Liver (tissue), 9 donors: ENCODE measurements around the gene ESRRA. TPM values are rescaled to one million over a fixed set of nuclear protein-coding genes. Genes with fewer than 3 reads are reported as not detected.

Experiments used
- DNase-seq: peaks from one replicate; pipeline ENCODE4 v3.0.0-alpha.2; 2017; ENCODE audit warnings: low spot score
- H3K27ac ChIP-seq, 2 donors: one replicate each; pipeline ENCODE4 v1.7.0; 2013; ENCODE audit warnings: inconsistent platforms in 2 of 2, low read length in 2 of 2, control low read depth in 1 of 2, low read depth in 1 of 2, mild to moderate bottlenecking in 1 of 2
- H3K27me3 ChIP-seq, 4 donors: one replicate each; pipeline versions ENCODE4 v1.6.1 to v1.7.0; 2013; ENCODE audit warnings: low read length in 3 of 4, inconsistent platforms in 1 of 4, mild to moderate bottlenecking in 1 of 4, moderate library complexity in 1 of 4; ENCODE audit not compliant: control insufficient read depth in 4 of 4, insufficient read depth in 4 of 4
- H3K36me3 ChIP-seq, 4 donors: one replicate each; pipeline versions ENCODE4 v1.6.1 to v1.7.0; 2013; ENCODE audit warnings: low read length in 3 of 4, mild to moderate bottlenecking in 3 of 4, low read depth in 1 of 4, moderate library complexity in 1 of 4; ENCODE audit not compliant: control insufficient read depth in 4 of 4, insufficient read depth in 3 of 4
- H3K4me1 ChIP-seq, 4 donors: one replicate each; pipeline versions ENCODE4 v1.6.1 to v1.7.0; 2013; ENCODE audit warnings: low read length in 3 of 4, mild to moderate bottlenecking in 3 of 4, moderate library complexity in 1 of 4; ENCODE audit not compliant: control insufficient read depth in 4 of 4, insufficient read depth in 4 of 4
- H3K4me3 ChIP-seq, 3 donors: one replicate each; pipeline versions ENCODE4 v1.6.1 to v1.7.0; 2013; ENCODE audit warnings: low read length in 3 of 3, control low read depth in 1 of 3, low read depth in 1 of 3, mild to moderate bottlenecking in 1 of 3
- H3K9ac ChIP-seq, 2 donors: one replicate each; pipeline ENCODE4 v1.7.0; 2013; ENCODE audit warnings: low read length in 2 of 2, mild to moderate bottlenecking in 2 of 2, moderate library complexity in 2 of 2, control low read depth in 1 of 2, low read depth in 1 of 2
- H3K9me3 ChIP-seq, 4 donors: one replicate each; pipeline versions ENCODE4 v1.6.1 to v1.7.0; 2013; ENCODE audit warnings: low read length in 3 of 4; ENCODE audit not compliant: control insufficient read depth in 4 of 4
- EGR1 ChIP-seq, 2 donors: IDR thresholded peaks; 2 replicates each; pipeline ENCODE4 v1.6.1; 2016 to 2018; ENCODE audit warnings: antibody characterized with exemption in 2 of 2, low read depth in 2 of 2
- FOXA1 ChIP-seq: IDR thresholded peaks from 2 replicates; pipeline ENCODE4 v1.6.1; 2016; ENCODE audit warnings: antibody characterized with exemption
- FOXA2 ChIP-seq: IDR thresholded peaks from 2 replicates; pipeline ENCODE4 v1.6.1; 2016; ENCODE audit warnings: antibody characterized with exemption
- GABPA ChIP-seq, 2 donors: IDR thresholded peaks in 1 of 2; conservative IDR thresholded peaks in 1 of 2; 2 replicates each; pipeline ENCODE4 v1.6.1; 2016; ENCODE audit warnings: antibody characterized with exemption in 2 of 2, mild to moderate bottlenecking in 1 of 2, moderate library complexity in 1 of 2
- HNF4A ChIP-seq, 2 donors: conservative IDR thresholded peaks; 2 replicates each; pipeline ENCODE4 v1.6.1; 2016; ENCODE audit warnings: antibody characterized with exemption in 2 of 2, mild to moderate bottlenecking in 2 of 2
- HNF4G ChIP-seq: IDR thresholded peaks from 2 replicates; pipeline ENCODE4 v1.6.1; 2016; ENCODE audit warnings: antibody characterized with exemption
- JUND ChIP-seq, 2 donors: IDR thresholded peaks; 2 replicates each; pipeline ENCODE4 v1.6.1; 2016; ENCODE audit warnings: antibody characterized with exemption in 2 of 2
- MAX ChIP-seq: IDR thresholded peaks from 2 replicates; pipeline ENCODE4 v1.6.1; 2016; ENCODE audit warnings: antibody characterized with exemption
- NR2F2 ChIP-seq: IDR thresholded peaks from 2 replicates; pipeline ENCODE4 v1.6.1; 2016; ENCODE audit warnings: antibody characterized with exemption
- RAD21 ChIP-seq, 2 donors: IDR thresholded peaks; 2 replicates each; pipeline ENCODE4 v1.6.1; 2016; ENCODE audit warnings: antibody characterized with exemption in 2 of 2, mild to moderate bottlenecking in 2 of 2
- RXRA ChIP-seq, 2 donors: IDR thresholded peaks; 2 replicates each; pipeline ENCODE4 v1.6.1; 2017 to 2018; ENCODE audit warnings: antibody characterized with exemption in 2 of 2, mild to moderate bottlenecking in 1 of 2
- SP1 ChIP-seq: IDR thresholded peaks from 2 replicates; pipeline ENCODE4 v1.6.1; 2018; ENCODE audit warnings: antibody characterized with exemption, mild to moderate bottlenecking
- WGBS: extraction: QIAGEN DNeasy Blood & Tissue Kit; methylation state at CpG from one replicate; pipeline ENCODE4 v1.1.7; 2013; 5-methylcytosine and 5-hydroxymethylcytosine counted together
- polyA plus RNA-seq, 2 donors: library from polyadenylated mRNA; stranded (reverse) in 1 of 2; unstranded in 1 of 2; fragments of 200-250 nt in 1 of 2; fragments of >200 nt in 1 of 2; fragmentation: Nextera tagmentation in 1 of 2; extraction: Ambion mirVana in 1 of 2; gene quantifications; one replicate each; pipeline versions ENCODE4 v1.2.1 to v1.2.3, GENCODE V29; 2013 to 2015
- total RNA-seq, 2 donors: library from RNA; depleted of rRNA; stranded (reverse); fragments of >200 nt; gene quantifications; one replicate each; pipeline ENCODE4 v1.2.3, GENCODE V29; 2014
- TF ChIP-seq, protein P1 (sequence below): IDR thresholded peaks from 2 replicates; pipeline ENCODE4 v1.6.1; 2016; ENCODE audit warnings: antibody characterized with exemption, mild to moderate bottlenecking
- TF ChIP-seq, protein P2 (sequence below): fragments of 150-350 bp; IDR thresholded peaks from 2 replicates; pipeline ENCODE4 v1.5.1; 2017; ENCODE audit warnings: improper control_type of control experiment, low read depth, low read length; ENCODE audit not compliant: missing input control
- TF ChIP-seq, protein P3 (sequence below): IDR thresholded peaks from 2 replicates; pipeline ENCODE4 v1.6.1; 2016; ENCODE audit warnings: antibody characterized with exemption
- donor health status: healthy.
- donor health status: healthy.
- donor health status: healthy.
- donor health status: healthy.
- donor health status: healthy.

ESRRA gene
- total and polyA plus RNA-seq, 4 donors, result 13.9 to 64.8 (median 37.5) TPM

DNA sequence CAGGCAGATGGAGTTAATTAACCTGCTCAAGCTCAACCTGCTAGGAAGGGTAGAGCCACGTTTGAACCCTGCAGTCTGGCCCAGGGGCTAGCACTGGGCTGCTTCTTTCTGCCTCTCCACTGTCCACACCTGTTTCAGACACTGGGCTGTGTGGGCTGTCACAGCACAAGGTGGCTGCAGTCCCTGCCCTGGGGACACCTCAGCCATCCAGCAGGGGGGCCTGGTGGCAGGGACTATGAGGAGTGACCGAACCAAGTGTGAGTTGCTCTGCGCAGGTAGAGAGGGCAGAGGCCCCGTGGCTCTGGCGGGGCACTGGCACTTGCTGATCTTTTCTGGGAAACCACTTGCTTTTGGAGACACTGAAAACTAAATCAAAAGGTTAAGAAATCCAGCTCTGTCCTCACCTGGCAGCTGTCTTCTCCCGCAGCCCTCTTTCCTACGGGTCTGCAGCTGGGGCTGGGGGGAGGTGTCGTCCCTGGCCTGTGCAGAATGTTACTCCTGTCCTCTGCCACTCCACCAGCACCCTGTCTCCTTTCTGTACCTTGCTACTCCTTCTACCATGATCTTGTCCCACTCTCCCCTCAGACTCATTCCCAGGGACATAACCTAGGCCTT is 26.6 kb upstream of the ESRRA start:
- no peak for DNase-seq
- Histone ChIP-seq H3K4me1 (peaks cover 3 to 11% (median 6%) of the 10 kb centered on the region in 4 donors), H3K4me3 (no peak overlapping the region), H3K27ac (no peak overlapping the region), H3K27me3 (no peaks in the 10 kb centered on the region), H3K9me3 (no peaks in the 10 kb centered on the region), H3K36me3 (peaks cover 0 to 21% (median 9%) of the 10 kb centered on the region in 4 donors), H3K9ac (no peak overlapping the region)
- TF ChIP-seq, protein P1, sequence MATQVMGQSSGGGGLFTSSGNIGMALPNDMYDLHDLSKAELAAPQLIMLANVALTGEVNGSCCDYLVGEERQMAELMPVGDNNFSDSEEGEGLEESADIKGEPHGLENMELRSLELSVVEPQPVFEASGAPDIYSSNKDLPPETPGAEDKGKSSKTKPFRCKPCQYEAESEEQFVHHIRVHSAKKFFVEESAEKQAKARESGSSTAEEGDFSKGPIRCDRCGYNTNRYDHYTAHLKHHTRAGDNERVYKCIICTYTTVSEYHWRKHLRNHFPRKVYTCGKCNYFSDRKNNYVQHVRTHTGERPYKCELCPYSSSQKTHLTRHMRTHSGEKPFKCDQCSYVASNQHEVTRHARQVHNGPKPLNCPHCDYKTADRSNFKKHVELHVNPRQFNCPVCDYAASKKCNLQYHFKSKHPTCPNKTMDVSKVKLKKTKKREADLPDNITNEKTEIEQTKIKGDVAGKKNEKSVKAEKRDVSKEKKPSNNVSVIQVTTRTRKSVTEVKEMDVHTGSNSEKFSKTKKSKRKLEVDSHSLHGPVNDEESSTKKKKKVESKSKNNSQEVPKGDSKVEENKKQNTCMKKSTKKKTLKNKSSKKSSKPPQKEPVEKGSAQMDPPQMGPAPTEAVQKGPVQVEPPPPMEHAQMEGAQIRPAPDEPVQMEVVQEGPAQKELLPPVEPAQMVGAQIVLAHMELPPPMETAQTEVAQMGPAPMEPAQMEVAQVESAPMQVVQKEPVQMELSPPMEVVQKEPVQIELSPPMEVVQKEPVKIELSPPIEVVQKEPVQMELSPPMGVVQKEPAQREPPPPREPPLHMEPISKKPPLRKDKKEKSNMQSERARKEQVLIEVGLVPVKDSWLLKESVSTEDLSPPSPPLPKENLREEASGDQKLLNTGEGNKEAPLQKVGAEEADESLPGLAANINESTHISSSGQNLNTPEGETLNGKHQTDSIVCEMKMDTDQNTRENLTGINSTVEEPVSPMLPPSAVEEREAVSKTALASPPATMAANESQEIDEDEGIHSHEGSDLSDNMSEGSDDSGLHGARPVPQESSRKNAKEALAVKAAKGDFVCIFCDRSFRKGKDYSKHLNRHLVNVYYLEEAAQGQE, result no peak
- TF ChIP-seq GABPA (IDR thresholded peaks at IDR 0.05 in 1 of 2, conservative IDR thresholded peaks at IDR 0.05 in 1 of 2) (no peak), HNF4A (conservative IDR thresholded peaks at IDR 0.05) (no peak), JUND (IDR thresholded peaks at IDR 0.05) (no peak), EGR1 (IDR thresholded peaks at IDR 0.05; ENCODE audit: low read depth in 2 of 2) (no peak), FOXA2 (no peak), RXRA (IDR thresholded peaks at IDR 0.05) (no peak), RAD21 (IDR thresholded peaks at IDR 0.05) (no peak), NR2F2 (no peak)
- TF ChIP-seq, protein P2, sequence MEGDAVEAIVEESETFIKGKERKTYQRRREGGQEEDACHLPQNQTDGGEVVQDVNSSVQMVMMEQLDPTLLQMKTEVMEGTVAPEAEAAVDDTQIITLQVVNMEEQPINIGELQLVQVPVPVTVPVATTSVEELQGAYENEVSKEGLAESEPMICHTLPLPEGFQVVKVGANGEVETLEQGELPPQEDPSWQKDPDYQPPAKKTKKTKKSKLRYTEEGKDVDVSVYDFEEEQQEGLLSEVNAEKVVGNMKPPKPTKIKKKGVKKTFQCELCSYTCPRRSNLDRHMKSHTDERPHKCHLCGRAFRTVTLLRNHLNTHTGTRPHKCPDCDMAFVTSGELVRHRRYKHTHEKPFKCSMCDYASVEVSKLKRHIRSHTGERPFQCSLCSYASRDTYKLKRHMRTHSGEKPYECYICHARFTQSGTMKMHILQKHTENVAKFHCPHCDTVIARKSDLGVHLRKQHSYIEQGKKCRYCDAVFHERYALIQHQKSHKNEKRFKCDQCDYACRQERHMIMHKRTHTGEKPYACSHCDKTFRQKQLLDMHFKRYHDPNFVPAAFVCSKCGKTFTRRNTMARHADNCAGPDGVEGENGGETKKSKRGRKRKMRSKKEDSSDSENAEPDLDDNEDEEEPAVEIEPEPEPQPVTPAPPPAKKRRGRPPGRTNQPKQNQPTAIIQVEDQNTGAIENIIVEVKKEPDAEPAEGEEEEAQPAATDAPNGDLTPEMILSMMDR, result no peak
- TF ChIP-seq, protein P3, sequence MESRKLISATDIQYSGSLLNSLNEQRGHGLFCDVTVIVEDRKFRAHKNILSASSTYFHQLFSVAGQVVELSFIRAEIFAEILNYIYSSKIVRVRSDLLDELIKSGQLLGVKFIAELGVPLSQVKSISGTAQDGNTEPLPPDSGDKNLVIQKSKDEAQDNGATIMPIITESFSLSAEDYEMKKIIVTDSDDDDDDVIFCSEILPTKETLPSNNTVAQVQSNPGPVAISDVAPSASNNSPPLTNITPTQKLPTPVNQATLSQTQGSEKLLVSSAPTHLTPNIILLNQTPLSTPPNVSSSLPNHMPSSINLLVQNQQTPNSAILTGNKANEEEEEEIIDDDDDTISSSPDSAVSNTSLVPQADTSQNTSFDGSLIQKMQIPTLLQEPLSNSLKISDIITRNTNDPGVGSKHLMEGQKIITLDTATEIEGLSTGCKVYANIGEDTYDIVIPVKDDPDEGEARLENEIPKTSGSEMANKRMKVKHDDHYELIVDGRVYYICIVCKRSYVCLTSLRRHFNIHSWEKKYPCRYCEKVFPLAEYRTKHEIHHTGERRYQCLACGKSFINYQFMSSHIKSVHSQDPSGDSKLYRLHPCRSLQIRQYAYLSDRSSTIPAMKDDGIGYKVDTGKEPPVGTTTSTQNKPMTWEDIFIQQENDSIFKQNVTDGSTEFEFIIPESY, result no peak
- 91% methylated on average over 8 of the region's 8 CpGs for WGBS

- Histone ChIP-seq H3K9me3 (no peaks in the 10 kb centered on the region), H3K27ac (no peak overlapping the region), H3K9ac (no peak overlapping the region), H3K4me1 (peaks cover 2 to 26% (median 23%) of the 10 kb centered on the region in 4 donors), H3K27me3 (no peaks in the 10 kb centered on the region), H3K4me3 (no peak overlapping the region), H3K36me3 (peaks cover 0 to 12% (median 6%) of the 10 kb centered on the region in 4 donors)
- WGBS, result 97% methylated on average over 22 of the region's 22 CpGs
- no peak for DNase-seq
- TF ChIP-seq RAD21 (IDR thresholded peaks at IDR 0.05) (no peak), FOXA1 (no peak), HNF4G (no peak), NR2F2 (no peak), RXRA (IDR thresholded peaks at IDR 0.05) (no peak), MAX (no peak), JUND (IDR thresholded peaks at IDR 0.05) (no peak), SP1 (no peak), GABPA (IDR thresholded peaks at IDR 0.05 in 1 of 2, conservative IDR thresholded peaks at IDR 0.05 in 1 of 2) (no peak)
- TF ChIP-seq, protein P3, result no peak
- TF ChIP-seq, protein P2, result no peak
Measured at GRCh38 chr11:64281957-64282770, 23.2 kb upstream of the ESRRA start.
